Suppressor macrophage (primary cell): ENCODE data around the gene SPARCL1.
"Not testable (repeated sequence)": the region's sequence is repeated elsewhere in the genome, so short reads cannot be mapped to it uniquely, and the experiment has no call there.

Experiments used
- DNase-seq, 4 experiments: peaks; one replicate each; pipeline ENCODE4 v3.0.0-alpha.2; 2020 to 2022

SPARCL1 gene

DNA sequence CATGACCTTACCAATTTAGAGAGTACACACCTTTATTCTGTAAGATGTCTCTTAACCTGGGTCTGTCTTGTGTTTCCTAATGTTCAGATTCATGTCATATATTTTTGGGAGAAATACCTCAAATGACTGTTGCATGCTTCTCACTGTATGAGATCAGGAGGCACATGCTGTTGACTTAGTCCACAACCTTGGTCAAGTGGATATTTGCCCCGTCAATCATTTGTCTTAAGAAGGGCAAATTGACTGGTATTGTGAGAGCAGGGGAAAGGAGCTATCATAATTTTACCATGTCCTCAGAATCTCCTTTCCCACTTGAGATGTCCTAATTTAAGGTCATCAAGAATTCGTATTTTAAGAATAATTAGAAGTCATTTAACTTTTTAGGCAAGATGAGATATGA, 95.8 kb downstream of the SPARCL1 start:
- no peak for DNase-seq

DNA sequence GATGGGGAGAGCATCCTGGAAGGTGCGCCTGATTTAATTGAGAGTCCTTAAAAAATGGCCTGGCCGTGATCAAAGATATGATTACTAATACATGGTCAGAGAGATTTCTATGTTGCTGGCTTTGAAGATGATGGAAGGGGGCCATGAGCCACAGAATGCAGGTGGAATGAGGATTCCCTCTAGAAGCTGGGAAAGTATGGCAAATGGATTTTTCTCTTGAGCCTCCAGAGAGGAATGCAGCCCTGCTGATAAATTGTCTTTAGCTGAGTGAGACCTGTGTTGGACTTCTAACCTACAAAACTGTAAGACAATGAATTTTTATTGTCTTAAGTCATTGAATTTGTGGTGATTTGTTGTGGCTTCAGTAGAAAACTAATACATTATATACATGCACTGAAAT, 99.1 kb downstream of the SPARCL1 start:
- DNase-seq = no peak

DNA sequence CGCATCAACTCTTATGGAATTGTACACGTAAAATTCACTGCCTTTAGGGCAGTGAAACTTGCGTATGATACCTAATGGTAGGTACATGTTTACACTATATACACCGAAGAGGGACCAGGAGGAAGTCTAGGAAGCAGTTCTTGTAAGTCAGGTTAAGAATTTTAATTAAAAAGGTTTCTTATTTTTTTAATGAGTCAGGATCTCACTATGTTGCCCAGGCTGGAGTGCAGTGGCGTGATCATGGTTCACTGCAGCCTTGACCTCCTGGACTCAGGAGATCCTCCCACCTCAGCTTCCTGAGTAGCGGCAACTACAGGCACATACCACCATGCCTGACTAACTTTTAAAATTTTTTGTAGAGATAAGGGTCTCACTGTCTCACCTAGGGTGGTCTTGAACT, 100.2 kb downstream of the SPARCL1 start:
- no peak for DNase-seq

DNA sequence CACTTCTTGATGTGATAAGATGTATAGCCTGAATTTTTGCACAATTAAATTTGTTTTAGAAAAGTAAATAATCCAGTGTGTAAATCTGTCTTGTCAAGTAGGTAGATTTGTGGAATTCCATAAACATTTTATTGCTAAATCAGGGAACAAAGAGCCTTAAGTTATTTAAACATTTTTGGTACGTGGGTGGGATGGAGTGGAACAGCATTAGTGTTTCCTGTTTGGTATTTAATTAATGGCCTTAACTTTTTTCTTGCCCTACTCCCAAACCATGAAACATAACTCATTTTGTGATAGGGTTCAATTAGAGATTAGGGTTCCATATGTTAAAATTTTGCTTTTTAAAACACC, 101.7 kb downstream of the SPARCL1 start:
- DNase-seq = no peak

DNA sequence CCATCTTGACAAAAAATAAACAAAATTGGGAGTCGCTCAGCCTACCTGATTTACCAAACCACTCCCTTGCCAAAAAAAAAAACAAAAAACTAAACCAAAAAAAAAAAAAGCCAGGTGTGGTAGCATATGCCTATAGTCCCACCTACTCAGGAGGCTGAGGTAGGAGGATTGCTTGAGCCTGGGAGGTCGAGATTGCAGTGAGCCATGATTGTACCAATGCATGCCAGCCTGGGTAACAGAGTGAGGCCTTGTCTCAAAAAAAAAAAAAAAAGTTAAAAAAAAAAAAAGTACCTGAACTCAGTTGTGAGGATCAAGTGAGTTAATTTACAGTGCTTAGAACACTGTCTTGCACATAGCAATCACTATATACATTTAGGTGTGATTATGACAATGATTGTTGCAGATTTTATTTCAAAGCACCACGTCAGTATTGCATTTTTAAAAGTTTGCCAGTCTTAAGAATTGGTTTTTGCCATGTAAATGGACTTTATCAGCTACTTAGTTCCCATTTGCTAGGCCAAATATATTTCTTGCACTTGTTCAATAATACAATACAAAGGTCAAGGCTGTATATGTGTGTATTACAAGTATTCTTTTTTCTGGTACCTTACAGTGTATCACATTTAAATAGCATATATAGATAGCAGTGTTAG, 102.2 kb downstream of the SPARCL1 start:
- DNase-seq = no peak

DNA sequence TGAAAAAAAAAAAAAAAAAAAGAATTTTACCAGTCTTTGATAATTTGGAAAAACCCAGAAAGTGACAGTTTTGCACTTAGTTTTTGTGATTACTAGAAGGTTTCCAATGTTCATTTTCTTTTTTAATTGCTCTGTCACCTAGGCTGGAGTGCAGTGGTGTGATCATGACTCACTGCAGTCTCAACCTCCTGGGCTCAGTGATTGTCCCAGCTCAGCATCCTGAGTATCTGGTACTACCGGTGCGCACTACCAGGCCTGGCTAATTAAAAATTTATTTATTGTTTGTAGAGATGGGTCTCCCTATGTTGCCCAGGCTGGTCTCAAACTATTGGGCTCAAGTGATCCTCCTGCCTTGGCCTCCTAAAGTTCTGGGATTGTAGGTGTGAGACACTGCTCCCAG, 103.5 kb downstream of the SPARCL1 start:
- no peak for DNase-seq

DNA sequence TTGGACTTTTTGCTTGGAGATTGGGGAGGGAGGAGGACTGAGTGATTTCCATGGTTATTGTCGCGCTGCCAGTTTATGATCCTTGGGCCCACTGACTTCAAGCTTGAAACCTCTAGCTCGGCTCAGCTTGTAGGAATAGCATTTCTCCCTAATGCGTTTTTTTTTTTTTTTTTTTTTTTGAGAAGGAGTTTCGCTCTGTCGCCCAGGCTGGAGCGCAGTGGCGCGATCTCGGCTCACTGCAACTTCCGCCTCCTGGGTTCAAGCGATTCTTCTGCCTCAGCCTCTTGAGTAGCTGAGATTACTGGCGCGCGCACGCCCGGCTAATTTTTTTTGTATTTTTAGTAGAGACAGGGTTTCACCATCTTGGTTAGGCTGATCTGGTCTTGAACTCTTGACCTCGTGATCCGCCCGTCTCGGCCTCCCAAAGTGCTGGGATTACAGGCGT, 105.1 kb downstream of the SPARCL1 start:
- DNase-seq = not testable (repeated sequence)
